Measurements from ENCODE around the gene EHBP1.

EHBP1 gene

GRCh38 chr2:62705007-62705829 is at the start of gene EHBP1:
Gene EHBP1, plus strand, starts transcription at chr2:62705713. Its CDS starts 1,479 bp downstream, at chr2:62707192.
- H3K4me3 ChIP-seq (ENCODE audit: low read depth, low read length), result peak within 1 kb of the TSS; percentile 82

GRCh38 chr2:62657783-62658182 is 47.7 kb upstream of the EHBP1 start:
- no peak overlapping the region for H3K4me3 ChIP-seq (ENCODE audit: low read depth, low read length)

GRCh38 chr2:62658891-62659290 is 46.6 kb upstream of the EHBP1 start:
- no peak overlapping the region for H3K4me3 ChIP-seq (ENCODE audit: low read depth, low read length)

GRCh38 chr2:62660087-62660486 is 45.4 kb upstream of the EHBP1 start:
- H3K4me3 ChIP-seq (ENCODE audit: low read depth, low read length), result no peak overlapping the region

- H3K4me3 ChIP-seq (ENCODE audit: low read depth, low read length), result no peak overlapping the region
These were observed 44.8 kb upstream of the EHBP1 start for GRCh38 chr2:62660582-62661262.

- H3K4me3 ChIP-seq (ENCODE audit: low read depth, low read length), result no peak overlapping the region
These were observed 44.3 kb upstream of the EHBP1 start for GRCh38 chr2:62661263-62661635.

- H3K4me3 ChIP-seq (ENCODE audit: low read depth, low read length), result no peak overlapping the region
These were observed 43.4 kb upstream of the EHBP1 start for GRCh38 chr2:62662131-62662530.

GRCh38 chr2:62662554-62662953 is 43.0 kb upstream of the EHBP1 start:
- H3K4me3 ChIP-seq (ENCODE audit: low read depth, low read length), result no peak overlapping the region

GRCh38 chr2:62663411-62663810 is 42.1 kb upstream of the EHBP1 start:
- no peak overlapping the region for H3K4me3 ChIP-seq (ENCODE audit: low read depth, low read length)

GRCh38 chr2:62663920-62664795 is 41.4 kb upstream of the EHBP1 start:
- no peak overlapping the region for H3K4me3 ChIP-seq (ENCODE audit: low read depth, low read length)

GRCh38 chr2:62665446-62665845 is 40.1 kb upstream of the EHBP1 start:
- no peak overlapping the region for H3K4me3 ChIP-seq (ENCODE audit: low read depth, low read length)

- H3K4me3 ChIP-seq (ENCODE audit: low read depth, low read length), result no peak overlapping the region
These were observed 36.3 kb upstream of the EHBP1 start for GRCh38 chr2:62669180-62669579.

GRCh38 chr2:62672601-62673000 is 32.9 kb upstream of the EHBP1 start:
- no peak overlapping the region for H3K4me3 ChIP-seq (ENCODE audit: low read depth, low read length)

GRCh38 chr2:62675062-62675461 is 30.5 kb upstream of the EHBP1 start:
- H3K4me3 ChIP-seq (ENCODE audit: low read depth, low read length), result no peak overlapping the region

GRCh38 chr2:62685256-62685655 is 20.3 kb upstream of the EHBP1 start:
- no peak overlapping the region for H3K4me3 ChIP-seq (ENCODE audit: low read depth, low read length)

- H3K4me3 ChIP-seq (ENCODE audit: low read depth, low read length), result no peak overlapping the region
These were observed 19.4 kb upstream of the EHBP1 start for GRCh38 chr2:62686012-62686685.

- H3K4me3 ChIP-seq (ENCODE audit: low read depth, low read length), result no peak overlapping the region
These were observed 17.9 kb upstream of the EHBP1 start for GRCh38 chr2:62687636-62688035.

- H3K4me3 ChIP-seq (ENCODE audit: low read depth, low read length), result no peak overlapping the region
These were observed 16.7 kb upstream of the EHBP1 start for GRCh38 chr2:62688771-62689170.

GRCh38 chr2:62691186-62691585 is 14.3 kb upstream of the EHBP1 start:
- H3K4me3 ChIP-seq (ENCODE audit: low read depth, low read length), result no peak overlapping the region

GRCh38 chr2:62692225-62692624 is 13.3 kb upstream of the EHBP1 start:
- H3K4me3 ChIP-seq (ENCODE audit: low read depth, low read length), result no peak overlapping the region

GRCh38 chr2:62698653-62699052 is 6.9 kb upstream of the EHBP1 start:
- H3K4me3 ChIP-seq (ENCODE audit: low read depth, low read length), result no peak overlapping the region
